SH-SY5Y (cell line): ENCODE data around the gene PIGH.

ENCODE experiments used
- GATA2 ChIP-seq: IDR thresholded peaks from 2 replicates; pipeline ENCODE4 v1.6.1; 2011; ENCODE audit warnings: mild to moderate bottlenecking, low read depth, low read length
- GATA3 ChIP-seq: IDR thresholded peaks from 2 replicates; pipeline ENCODE4 v1.6.1; 2011; ENCODE audit warnings: low read depth, mild to moderate bottlenecking, low read length, moderate library complexity

PIGH gene

GRCh38 chr14:67581643-67582042 lies 18.4 kb downstream of the PIGH start:
- no peak for TF ChIP-seq GATA2
- no peak for TF ChIP-seq GATA3

- TF ChIP-seq GATA3 (no peak), GATA2 (no peak)
These were observed 19.5 kb downstream of the PIGH start for GRCh38 chr14:67580336-67581171.

- no peak for TF ChIP-seq GATA2
- TF ChIP-seq GATA3: no peak
These were observed 20.4 kb downstream of the PIGH start for GRCh38 chr14:67579636-67580035.

- TF ChIP-seq GATA3 (no peak), GATA2 (no peak)
These were observed 21.0 kb downstream of the PIGH start for GRCh38 chr14:67579040-67579439.

GRCh38 chr14:67577909-67578749 lies 21.9 kb downstream of the PIGH start:
- TF ChIP-seq GATA2 (no peak), GATA3 (no peak)

GRCh38 chr14:67577181-67577808 lies 22.8 kb downstream of the PIGH start:
- no peak for TF ChIP-seq GATA2
- no peak for TF ChIP-seq GATA3

GRCh38 chr14:67576216-67576955 lies 23.7 kb downstream of the PIGH start:
- TF ChIP-seq GATA3: no peak
- no peak for TF ChIP-seq GATA2

- TF ChIP-seq GATA2 (no peak), GATA3 (no peak)
These were observed 24.4 kb downstream of the PIGH start for GRCh38 chr14:67575684-67576083.

- TF ChIP-seq GATA2: no peak
- TF ChIP-seq GATA3: no peak
These were observed 25.3 kb downstream of the PIGH start for GRCh38 chr14:67574806-67575205.

- no peak for TF ChIP-seq GATA2
- no peak for TF ChIP-seq GATA3
These were observed 25.9 kb downstream of the PIGH start for GRCh38 chr14:67574156-67574555.

- no peak for TF ChIP-seq GATA2
- no peak for TF ChIP-seq GATA3
These were observed 26.6 kb downstream of the PIGH start for GRCh38 chr14:67573228-67574010.

GRCh38 chr14:67572608-67573007 lies 27.5 kb downstream of the PIGH start:
- TF ChIP-seq GATA3: no peak
- no peak for TF ChIP-seq GATA2

- TF ChIP-seq GATA2 (no peak), GATA3 (no peak)
These were observed 28.1 kb downstream of the PIGH start for GRCh38 chr14:67571991-67572323.
